H9 (cell line): ENCODE results near the gene DDOST. TPM values are rescaled to one million over a fixed set of nuclear protein-coding genes. Genes with fewer than 3 reads are reported as not detected.

Experiments
- DNase-seq: peaks from one replicate; pipeline ENCODE4 v3.0.0-alpha.2; 2017
- H2AFZ ChIP-seq: one replicate; pipeline ENCODE4 v1.6.1; 2013; ENCODE audit warnings: mild to moderate bottlenecking, low read length, control low read depth, moderate library complexity
- H2AK5ac ChIP-seq: 2 replicates; pipeline ENCODE4 v1.6.1; 2013; ENCODE audit warnings: low read length, control low read depth, mixed read lengths; ENCODE audit not compliant: insufficient read length
- H2BK120ac ChIP-seq: one replicate; pipeline ENCODE4 v1.6.1; 2013; ENCODE audit warnings: low read depth, mild to moderate bottlenecking, low read length, control low read depth, inconsistent platforms; ENCODE audit not compliant: poor library complexity, severe bottlenecking
- H2BK12ac ChIP-seq: 2 replicates; pipeline ENCODE4 v1.6.1; 2013; ENCODE audit warnings: low read length, control low read depth, mixed read lengths, low read depth; ENCODE audit not compliant: insufficient read length
- H2BK15ac ChIP-seq: 2 replicates; pipeline ENCODE4 v1.6.1; 2013; ENCODE audit warnings: low read depth, low read length, control low read depth
- H2BK20ac ChIP-seq: one replicate; pipeline ENCODE4 v1.6.1; 2013; ENCODE audit warnings: low read depth, mild to moderate bottlenecking, low read length, control low read depth, inconsistent platforms; ENCODE audit not compliant: poor library complexity, severe bottlenecking
- H2BK5ac ChIP-seq: 2 replicates; pipeline ENCODE4 v1.6.1; 2013; ENCODE audit warnings: low read length, control low read depth, mixed read lengths; ENCODE audit not compliant: insufficient read length
- H3K14ac ChIP-seq: 2 replicates; pipeline ENCODE4 v1.6.1; 2013; ENCODE audit warnings: low read length, control low read depth; ENCODE audit not compliant: insufficient read depth
- H3K18ac ChIP-seq: 2 replicates; pipeline ENCODE4 v1.6.1; 2013; ENCODE audit warnings: low read depth, mild to moderate bottlenecking, mixed read lengths, low read length, control low read depth; ENCODE audit not compliant: insufficient read length
- H3K23ac ChIP-seq: 2 replicates; pipeline ENCODE4 v1.6.1; 2013; ENCODE audit warnings: low read length, control low read depth, mixed read lengths, low read depth; ENCODE audit not compliant: insufficient read length
- H3K23me2 ChIP-seq: 2 replicates; pipeline ENCODE4 v1.6.1; 2013; ENCODE audit warnings: low read depth, mild to moderate bottlenecking, mixed read lengths, low read length, control low read depth; ENCODE audit not compliant: insufficient read length, poor library complexity, severe bottlenecking
- H3K27ac ChIP-seq: 2 replicates; pipeline ENCODE4 v1.5.1; 2013; ENCODE audit warnings: low read length, control low read depth, mixed read lengths, low read depth; ENCODE audit not compliant: insufficient read length
- H3K27me3 ChIP-seq: 2 replicates; pipeline ENCODE4 v1.6.1; 2013; ENCODE audit warnings: low read length, control low read depth, inconsistent platforms; ENCODE audit not compliant: insufficient read depth
- H3K4ac ChIP-seq: 2 replicates; pipeline ENCODE4 v1.6.1; 2013; ENCODE audit warnings: low read depth, mild to moderate bottlenecking, control low read depth, inconsistent platforms, low read length, moderate library complexity
- H3K4me1 ChIP-seq: 2 replicates; pipeline ENCODE4 v1.6.1; 2013; ENCODE audit warnings: low read length, control low read depth, inconsistent platforms; ENCODE audit not compliant: insufficient read depth
- H3K4me2 ChIP-seq: 2 replicates; pipeline ENCODE4 v1.6.1; 2013; ENCODE audit warnings: low read length, control low read depth, mixed read lengths; ENCODE audit not compliant: insufficient read length, insufficient read depth
- H3K56ac ChIP-seq: 2 replicates; pipeline ENCODE4 v1.6.1; 2013; ENCODE audit warnings: low read depth, mild to moderate bottlenecking, mixed read lengths, low read length, control low read depth; ENCODE audit not compliant: insufficient read length
- H3K79me1 ChIP-seq: 2 replicates; pipeline ENCODE4 v1.6.1; 2013; ENCODE audit warnings: low read depth, mild to moderate bottlenecking, moderate library complexity, low read length, control low read depth, inconsistent platforms; ENCODE audit not compliant: insufficient read depth, poor library complexity, severe bottlenecking
- H3K79me2 ChIP-seq: 2 replicates; pipeline ENCODE4 v1.6.1; 2013; ENCODE audit warnings: low read length, control low read depth, inconsistent platforms; ENCODE audit not compliant: insufficient read depth
- H3K9ac ChIP-seq: 2 replicates; pipeline ENCODE4 v1.6.1; 2013; ENCODE audit warnings: low read length, control low read depth, mixed read lengths; ENCODE audit not compliant: insufficient read length; ENCODE audit errors: extremely low read depth
- H3K9me3 ChIP-seq: one replicate; pipeline ENCODE4 v1.6.1; 2013; ENCODE audit warnings: low read depth, low read length, inconsistent platforms; ENCODE audit not compliant: control insufficient read depth
- H3T11ph ChIP-seq: one replicate; pipeline ENCODE4 v1.6.1; 2013; ENCODE audit warnings: mild to moderate bottlenecking, low read length, control low read depth, inconsistent platforms
- H4K20me1 ChIP-seq: one replicate; pipeline ENCODE4 v1.6.1; 2013; ENCODE audit not compliant: control insufficient read depth, insufficient read length, insufficient read depth
- H4K5ac ChIP-seq: 2 replicates; pipeline ENCODE4 v1.6.1; 2013; ENCODE audit warnings: low read depth, mild to moderate bottlenecking, mixed read lengths, low read length, control low read depth; ENCODE audit not compliant: insufficient read length
- H4K8ac ChIP-seq: replicated peaks from 2 replicates; pipeline ENCODE4 v1.6.1; 2013; ENCODE audit warnings: low read length, control low read depth, mixed read lengths, low read depth; ENCODE audit not compliant: insufficient read length
- H4K91ac ChIP-seq: 2 replicates; pipeline ENCODE4 v1.6.1; 2013; ENCODE audit warnings: low read depth, mild to moderate bottlenecking, moderate library complexity, mixed read lengths, low read length, control low read depth; ENCODE audit not compliant: insufficient read length
- H3K27ac Mint-ChIP-seq, 3 experiments: 2 replicates in 2 of 3; 3 replicates in 1 of 3; pipeline ENCODE4 v1.8.0; 2020 to 2021; ENCODE audit warnings: mixed read lengths in 3 of 3, mild to moderate bottlenecking in 1 of 3, moderate library complexity in 1 of 3
- H3K27me3 Mint-ChIP-seq: 2 replicates; pipeline ENCODE4 v1.8.0; 2021; ENCODE audit warnings: low read depth, mild to moderate bottlenecking, moderate library complexity, mixed read lengths
- H3K36me3 Mint-ChIP-seq, 3 experiments: 2 replicates in 2 of 3; 3 replicates in 1 of 3; pipeline ENCODE4 v1.8.0; 2020 to 2021; ENCODE audit warnings: low read depth in 3 of 3, mixed read lengths in 3 of 3; ENCODE audit not compliant: insufficient read depth in 1 of 3
- H3K4me1 Mint-ChIP-seq, 2 experiments: 2 replicates each; pipeline ENCODE4 v1.8.0; 2020; ENCODE audit warnings: mixed read lengths in 2 of 2
- H3K4me3 Mint-ChIP-seq, 2 experiments: 2 replicates in 1 of 2; 3 replicates in 1 of 2; pipeline ENCODE4 v1.8.0; 2020 to 2021; ENCODE audit warnings: mild to moderate bottlenecking in 2 of 2, mixed read lengths in 2 of 2, moderate library complexity in 1 of 2
- H3K9me3 Mint-ChIP-seq, 2 experiments: 2 replicates in 1 of 2; 3 replicates in 1 of 2; pipeline ENCODE4 v1.8.0; 2020; ENCODE audit warnings: mild to moderate bottlenecking in 2 of 2, mixed read lengths in 2 of 2, moderate library complexity in 1 of 2
- WGBS: extraction: QIAGEN DNeasy Blood & Tissue Kit; methylation state at CpG from one replicate; pipeline ENCODE4 v1.1.7; 2013; ENCODE audit warnings: missing lambda C conversion rate, low lambda C conversion rate, mixed read lengths; ENCODE audit not compliant: insufficient read length; ENCODE audit errors: extremely low coverage; 5-methylcytosine and 5-hydroxymethylcytosine counted together
- total RNA-seq: library from RNA; stranded (reverse); gene quantifications from 2 replicates; pipeline ENCODE4 v1.2.1, GENCODE V29; 2021
- TF ChIP-seq, protein P1 (sequence below): fragments of 200-600 bp; sonication (generic); conservative IDR thresholded peaks from 3 replicates; pipeline ENCODE4 v1.8.0; 2021; ENCODE audit warnings: antibody characterized with exemption, mild to moderate bottlenecking

DDOST gene
- total RNA-seq, 1 experiment from 2014 or later, result 255 TPM

DNA sequence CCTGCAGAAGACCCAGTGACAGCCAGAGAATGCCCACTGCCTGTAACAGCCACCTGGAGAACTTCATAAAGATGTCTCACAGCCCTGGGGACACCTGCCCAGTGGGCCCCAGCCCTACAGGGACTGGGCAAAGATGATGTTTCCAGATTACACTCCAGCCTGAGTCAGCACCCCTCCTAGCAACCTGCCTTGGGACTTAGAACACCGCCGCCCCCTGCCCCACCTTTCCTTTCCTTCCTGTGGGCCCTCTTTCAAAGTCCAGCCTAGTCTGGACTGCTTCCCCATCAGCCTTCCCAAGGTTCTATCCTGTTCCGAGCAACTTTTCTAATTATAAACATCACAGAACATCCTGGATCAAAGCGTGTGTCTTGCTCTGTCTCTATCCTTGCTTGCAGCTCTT, 42.6 kb downstream of the DDOST start:
- Mint-ChIP-seq H3K27me3 (no peaks in the 10 kb centered on the region; the same call in 1 of the 2 replicates), H3K4me3 (no peak overlapping the region), H3K36me3 (no peaks in the 10 kb centered on the region), H3K9me3 (no peaks in the 10 kb centered on the region), H3K4me1 (peaks cover 20 to 22% of the 10 kb centered on the region in 2 experiments), H3K27ac (peak overlapping the region in 1 of 3 experiments; percentile 4; a peak in 4 of 7 replicates)
- H3K23me2 ChIP-seq, result no peaks in the 10 kb centered on the region
- no peak overlapping the region for H3K23ac ChIP-seq
- no peak overlapping the region for H3K18ac ChIP-seq
- peak overlapping the region; percentile 79 for H3K56ac ChIP-seq
- no peak overlapping the region for H3K14ac ChIP-seq
- DNase-seq, result no peak
- no peak overlapping the region for H3K4me2 ChIP-seq
- H3K79me1 ChIP-seq, result no peaks in the 10 kb centered on the region
- H3K79me2 ChIP-seq, result no peaks in the 10 kb centered on the region
- H4K8ac ChIP-seq, result no peak overlapping the region
- H3K9ac ChIP-seq, result no peak overlapping the region
- H3K27ac ChIP-seq, result no peak overlapping the region
- no peak overlapping the region for H3K4ac ChIP-seq
- H4K20me1 ChIP-seq, result no peaks in the 10 kb centered on the region
- H3K9me3 ChIP-seq, result no peaks in the 10 kb centered on the region
- H2BK5ac ChIP-seq, result no peak overlapping the region
- H2AFZ ChIP-seq, result no peak overlapping the region
- H2BK120ac ChIP-seq, result no peak overlapping the region
- H4K91ac ChIP-seq, result peak overlapping the region; percentile 66
- peaks cover 4% of the 10 kb centered on the region; the same call in 1 of the 2 replicates for H3K4me1 ChIP-seq
- H3T11ph ChIP-seq, result no peak overlapping the region
- no peak overlapping the region for H2BK12ac ChIP-seq
- no CpG with 5 or more reads among the region's 4 CpGs for WGBS
- H4K5ac ChIP-seq, result no peak overlapping the region
- H2BK15ac ChIP-seq, result no peak overlapping the region
- TF ChIP-seq, protein P1, sequence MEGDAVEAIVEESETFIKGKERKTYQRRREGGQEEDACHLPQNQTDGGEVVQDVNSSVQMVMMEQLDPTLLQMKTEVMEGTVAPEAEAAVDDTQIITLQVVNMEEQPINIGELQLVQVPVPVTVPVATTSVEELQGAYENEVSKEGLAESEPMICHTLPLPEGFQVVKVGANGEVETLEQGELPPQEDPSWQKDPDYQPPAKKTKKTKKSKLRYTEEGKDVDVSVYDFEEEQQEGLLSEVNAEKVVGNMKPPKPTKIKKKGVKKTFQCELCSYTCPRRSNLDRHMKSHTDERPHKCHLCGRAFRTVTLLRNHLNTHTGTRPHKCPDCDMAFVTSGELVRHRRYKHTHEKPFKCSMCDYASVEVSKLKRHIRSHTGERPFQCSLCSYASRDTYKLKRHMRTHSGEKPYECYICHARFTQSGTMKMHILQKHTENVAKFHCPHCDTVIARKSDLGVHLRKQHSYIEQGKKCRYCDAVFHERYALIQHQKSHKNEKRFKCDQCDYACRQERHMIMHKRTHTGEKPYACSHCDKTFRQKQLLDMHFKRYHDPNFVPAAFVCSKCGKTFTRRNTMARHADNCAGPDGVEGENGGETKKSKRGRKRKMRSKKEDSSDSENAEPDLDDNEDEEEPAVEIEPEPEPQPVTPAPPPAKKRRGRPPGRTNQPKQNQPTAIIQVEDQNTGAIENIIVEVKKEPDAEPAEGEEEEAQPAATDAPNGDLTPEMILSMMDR, result no peak
- H3K27me3 ChIP-seq, result no peaks in the 10 kb centered on the region
- H2AK5ac ChIP-seq, result no peak overlapping the region
- no peak overlapping the region for H2BK20ac ChIP-seq
